ENCODE results near the gene PRR33. TPM values are rescaled to one million over a fixed set of nuclear protein-coding genes. Genes with fewer than 3 reads are reported as not detected.
A peak's percentile ranks its signal among the peaks of the same experiment; 100 is the strongest.

Gene PRR33
- total and polyA plus RNA-seq, 2 experiments from 2014 or later, result 0.29 TPM; not detected in 1

DNA sequence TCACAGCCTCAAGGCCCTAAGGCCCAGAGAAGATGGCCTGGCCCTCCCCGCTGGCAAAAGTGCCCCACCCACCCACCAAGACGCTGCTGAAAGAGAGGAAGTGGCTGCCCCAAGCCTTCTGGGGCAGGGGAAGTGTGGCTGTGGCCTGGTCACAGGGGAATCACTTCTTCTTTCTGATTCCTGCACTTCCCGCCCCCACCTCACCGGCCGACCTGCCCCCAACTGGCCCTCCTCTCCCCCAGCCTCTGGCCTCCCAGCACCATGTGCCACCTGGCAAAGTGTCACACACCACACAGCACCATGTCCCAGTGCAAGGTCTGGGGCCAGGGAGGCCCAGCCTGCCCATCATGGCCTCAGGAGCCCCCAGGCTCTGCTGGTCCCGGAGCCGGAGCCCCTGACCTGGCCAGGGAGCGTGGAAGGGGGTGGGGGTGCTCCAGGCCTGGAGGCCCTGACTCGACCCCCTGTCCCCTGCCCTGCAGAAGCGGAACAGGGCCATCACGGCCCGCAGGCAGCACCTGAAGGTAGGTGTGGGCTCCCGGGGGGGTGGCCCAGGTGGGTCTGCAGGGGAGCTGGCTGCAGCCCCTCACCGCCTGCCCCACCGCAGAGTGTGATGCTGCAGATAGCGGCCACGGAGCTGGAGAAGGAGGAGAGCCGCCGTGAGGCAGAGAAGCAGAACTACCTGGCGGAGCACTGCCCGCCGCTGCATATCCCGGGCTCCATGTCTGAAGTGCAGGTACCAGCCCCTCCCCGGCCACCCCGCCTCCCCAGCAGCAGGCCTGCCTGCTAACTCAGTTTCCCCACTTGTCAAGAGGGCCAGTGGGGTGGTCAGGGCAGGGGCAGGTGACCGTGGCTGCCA lies 51.5 kb downstream of the PRR33 start:
- no peak for DNase-seq (ENCODE audit: low spot score)
- Histone ChIP-seq H3K4me3 (no peak overlapping the region), H4K20me1 (ENCODE audit: insufficient read depth, poor library complexity, severe bottlenecking) (no peaks in the 10 kb centered on the region), H3K36me3 (replicated peaks; ENCODE audit: insufficient read depth, low read depth) (no peaks in the 10 kb centered on the region), H3K27me3 (no peaks in the 10 kb centered on the region), H3K9me2 (replicated peaks; ENCODE audit: insufficient read depth) (no peaks in the 10 kb centered on the region), H3K79me2 (no peaks in the 10 kb centered on the region), H3K4me1 (ENCODE audit: insufficient read depth) (peaks cover 23% of the 10 kb centered on the region), H3K27ac (no peak overlapping the region), H3K4me2 (no peak overlapping the region), H2AFZ (no peak overlapping the region), H3K9me3 (ENCODE audit: low read depth) (no peaks in the 10 kb centered on the region)
- 93% methylated on average over 22 of the region's 26 CpGs for WGBS (ENCODE audit: low lambda C conversion rate, missing lambda C conversion rate)
- TF ChIP-seq EZH2phosphoT487 (IDR thresholded peaks at IDR 0.05; ENCODE audit: low read depth, severe bottlenecking, unreplicated experiment), result no peak
- no peak for TF ChIP-seq EZH2 (IDR thresholded peaks at IDR 0.05; ENCODE audit: borderline replicate concordance)
- TF ChIP-seq, protein P1, sequence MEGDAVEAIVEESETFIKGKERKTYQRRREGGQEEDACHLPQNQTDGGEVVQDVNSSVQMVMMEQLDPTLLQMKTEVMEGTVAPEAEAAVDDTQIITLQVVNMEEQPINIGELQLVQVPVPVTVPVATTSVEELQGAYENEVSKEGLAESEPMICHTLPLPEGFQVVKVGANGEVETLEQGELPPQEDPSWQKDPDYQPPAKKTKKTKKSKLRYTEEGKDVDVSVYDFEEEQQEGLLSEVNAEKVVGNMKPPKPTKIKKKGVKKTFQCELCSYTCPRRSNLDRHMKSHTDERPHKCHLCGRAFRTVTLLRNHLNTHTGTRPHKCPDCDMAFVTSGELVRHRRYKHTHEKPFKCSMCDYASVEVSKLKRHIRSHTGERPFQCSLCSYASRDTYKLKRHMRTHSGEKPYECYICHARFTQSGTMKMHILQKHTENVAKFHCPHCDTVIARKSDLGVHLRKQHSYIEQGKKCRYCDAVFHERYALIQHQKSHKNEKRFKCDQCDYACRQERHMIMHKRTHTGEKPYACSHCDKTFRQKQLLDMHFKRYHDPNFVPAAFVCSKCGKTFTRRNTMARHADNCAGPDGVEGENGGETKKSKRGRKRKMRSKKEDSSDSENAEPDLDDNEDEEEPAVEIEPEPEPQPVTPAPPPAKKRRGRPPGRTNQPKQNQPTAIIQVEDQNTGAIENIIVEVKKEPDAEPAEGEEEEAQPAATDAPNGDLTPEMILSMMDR (IDR thresholded peaks at IDR 0.05; ENCODE audit: poor library complexity), result no peak

DNA sequence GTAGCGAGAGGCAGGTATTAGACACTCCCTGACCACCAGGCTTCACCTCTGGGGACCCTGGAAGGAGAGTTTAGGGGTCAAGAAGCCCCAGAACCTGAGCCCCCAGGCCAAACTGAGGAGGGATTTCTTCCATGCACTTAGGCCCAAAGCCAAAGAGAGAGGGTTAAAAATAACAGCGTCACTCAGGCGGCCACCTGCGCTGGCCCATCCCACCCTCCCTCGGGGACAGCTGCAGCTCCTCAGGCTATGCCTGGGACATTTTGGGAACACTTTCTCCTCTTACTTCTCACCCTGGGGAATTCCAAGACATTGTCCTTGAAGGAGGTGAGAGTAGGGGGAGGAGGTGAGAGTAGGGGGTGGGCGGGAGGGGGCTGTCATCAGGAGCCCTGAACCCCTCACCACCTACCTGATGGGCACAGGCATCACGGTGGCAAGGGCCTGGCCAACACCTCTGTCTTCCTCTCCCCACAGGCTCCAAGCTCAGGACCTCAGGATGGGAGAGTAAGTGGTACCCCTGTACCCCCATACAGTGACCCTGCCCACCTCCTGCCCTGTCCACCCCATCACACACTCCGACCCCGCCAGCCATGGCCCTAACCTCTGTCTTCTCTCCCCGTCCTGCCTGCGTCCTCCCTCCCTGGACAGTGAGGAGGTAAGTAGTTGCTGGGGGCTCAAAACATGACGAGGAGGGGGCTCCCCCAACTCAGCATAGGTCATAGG lies 52.3 kb downstream of the PRR33 start:
- H3K27ac ChIP-seq, result no peak overlapping the region

DNA sequence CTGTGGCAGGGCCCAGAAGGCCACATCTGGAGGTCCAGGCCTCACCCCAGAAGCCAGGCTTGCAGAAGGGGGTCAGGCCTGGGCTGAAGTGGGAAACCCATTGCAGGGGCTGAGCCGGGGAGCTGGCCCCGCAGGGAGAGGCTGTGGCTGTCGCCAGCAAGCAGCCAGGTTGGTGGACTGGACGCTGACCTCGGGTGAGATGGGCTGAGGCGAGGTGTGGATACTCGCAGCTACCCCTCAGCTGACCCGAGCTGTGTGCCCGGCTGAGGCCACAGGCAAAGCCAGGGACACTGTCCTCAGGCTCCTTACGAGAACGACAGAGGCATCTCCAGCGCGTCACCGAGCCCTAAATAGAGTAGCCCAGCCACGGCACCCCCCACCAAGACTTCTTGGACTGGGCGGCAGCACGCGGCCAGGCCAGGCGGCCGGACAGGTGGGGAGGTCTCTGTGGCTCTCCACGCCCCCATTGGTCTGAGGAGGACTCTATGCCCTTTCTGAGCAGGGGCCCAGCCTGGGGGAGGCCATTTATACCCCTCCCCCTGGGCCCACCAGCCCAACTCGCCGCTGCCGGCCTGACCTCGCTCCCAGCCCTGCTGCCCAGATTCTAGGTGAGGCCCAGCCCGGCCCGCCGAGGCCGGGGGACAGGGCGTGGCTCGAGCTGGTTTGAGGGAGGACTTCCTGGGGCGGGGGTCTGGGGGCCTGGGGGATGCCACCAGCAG lies 53.1 kb downstream of the PRR33 start, which contains the start of gene TNNI2:
Gene TNNI2 (plus strand): TSS at position 556 of the 719 bp plus-strand sequence. CDS start 716 bp downstream, outside the sequence.
- no peak for DNase-seq (ENCODE audit: low spot score)
- Histone ChIP-seq H3K9me3 (ENCODE audit: low read depth) (no peaks in the 10 kb centered on the region), H4K20me1 (ENCODE audit: insufficient read depth, poor library complexity, severe bottlenecking) (no peaks in the 10 kb centered on the region), H3K4me3 (no peak within 1 kb of the TSS), H2AFZ (no peak within 1 kb of the TSS), H3K36me3 (replicated peaks; ENCODE audit: insufficient read depth, low read depth) (no peaks in the 10 kb centered on the region), H3K9me2 (replicated peaks; ENCODE audit: insufficient read depth) (no peaks in the 10 kb centered on the region), H3K79me2 (no peaks in the 10 kb centered on the region), H3K27ac (peak within 1 kb of the TSS; percentile 55), H3K4me2 (peak within 1 kb of the TSS; percentile 6), H3K4me1 (ENCODE audit: insufficient read depth) (peaks cover 26% of the 10 kb centered on the region), H3K27me3 (no peaks in the 10 kb centered on the region)
- WGBS (ENCODE audit: low lambda C conversion rate, missing lambda C conversion rate), result 91% methylated on average over 29 of the region's 32 CpGs
- TF ChIP-seq EZH2phosphoT487 (IDR thresholded peaks at IDR 0.05; ENCODE audit: low read depth, severe bottlenecking, unreplicated experiment) (no peak), EZH2 (IDR thresholded peaks at IDR 0.05; ENCODE audit: borderline replicate concordance) (no peak)
- TF ChIP-seq, protein P1 (IDR thresholded peaks at IDR 0.05; ENCODE audit: poor library complexity), result no peak

More for the DNA sequence above, 52.3 kb downstream of the PRR33 start:
- DNase-seq (ENCODE audit: low spot score), result no peak
- Histone ChIP-seq H3K79me2 (no peaks in the 10 kb centered on the region), H3K4me1 (ENCODE audit: insufficient read depth) (peaks cover 23% of the 10 kb centered on the region), H4K20me1 (ENCODE audit: insufficient read depth, poor library complexity, severe bottlenecking) (no peaks in the 10 kb centered on the region), H3K9me3 (ENCODE audit: low read depth) (no peaks in the 10 kb centered on the region), H3K27me3 (no peaks in the 10 kb centered on the region), H3K36me3 (replicated peaks; ENCODE audit: insufficient read depth, low read depth) (no peaks in the 10 kb centered on the region), H2AFZ (no peak overlapping the region), H3K4me3 (no peak overlapping the region), H3K4me2 (no peak overlapping the region), H3K9me2 (replicated peaks; ENCODE audit: insufficient read depth) (no peaks in the 10 kb centered on the region)
- 83% methylated on average over 10 of the region's 12 CpGs for WGBS (ENCODE audit: low lambda C conversion rate, missing lambda C conversion rate)
- TF ChIP-seq, protein P1 (IDR thresholded peaks at IDR 0.05; ENCODE audit: poor library complexity), result no peak
- no peak for TF ChIP-seq EZH2phosphoT487 (IDR thresholded peaks at IDR 0.05; ENCODE audit: low read depth, severe bottlenecking, unreplicated experiment)
- no peak for TF ChIP-seq EZH2 (IDR thresholded peaks at IDR 0.05; ENCODE audit: borderline replicate concordance)

Small RNA genes lying within 50 kb of the gene (microRNA-seq; reads per million reads assigned to microRNA genes)
- gene MIR4298 (not detected), gene MIR7847 (not detected)

Small RNA genes lying within 50 kb of the gene (small RNA-seq; reads per million reads assigned to genes)
- gene AC051649.1, result not detected
- not detected for gene MIR4298

Other genes with a start within 250 kb of the PRR33 start
- not detected in 2 replicates for gene KRTAP5-6, start 194.7 kb downstream of the PRR33 start, total RNA-seq
- gene KRTAP5-6, start 194.7 kb downstream of the PRR33 start, polyA plus RNA-seq, result not detected in 2 replicates
- gene IFITM10, start 141.3 kb downstream of the PRR33 start, total RNA-seq, result 1.1 and 1.4 TPM in 2 replicates
- gene IFITM10, start 141.3 kb downstream of the PRR33 start, polyA plus RNA-seq, result 0.89 and 1.9 TPM in 2 replicates
- 507 and 562 TPM in 2 replicates for gene CTSD, start 128.0 kb downstream of the PRR33 start, total RNA-seq
- 1,181 and 1,283 TPM in 2 replicates for gene CTSD, start 128.0 kb downstream of the PRR33 start, polyA plus RNA-seq
- 2.6 and 6.3 TPM in 2 replicates for gene SYT8, start 56.9 kb downstream of the PRR33 start, total RNA-seq
- gene SYT8, start 56.9 kb downstream of the PRR33 start, polyA plus RNA-seq, result 29.2 and 42.1 TPM in 2 replicates
- gene TNNI2, start 52.9 kb downstream of the PRR33 start, total RNA-seq, result 0.73 and 2.4 TPM in 2 replicates
- gene TNNI2, start 52.9 kb downstream of the PRR33 start, polyA plus RNA-seq, result 5.5 and 10.9 TPM in 2 replicates
- 27.1 and 29.9 TPM in 2 replicates for gene LSP1, start 38.8 kb downstream of the PRR33 start, total RNA-seq
- 41.4 and 47.0 TPM in 2 replicates for gene LSP1, start 38.8 kb downstream of the PRR33 start, polyA plus RNA-seq
- gene TNNT3, start 27.8 kb upstream of the PRR33 start, total RNA-seq, result 19.2 and 20.6 TPM in 2 replicates
- gene TNNT3, start 27.8 kb upstream of the PRR33 start, polyA plus RNA-seq, result 29.9 and 41.4 TPM in 2 replicates
- gene MRPL23, start 55.4 kb upstream of the PRR33 start, total RNA-seq, result 54.0 and 75.2 TPM in 2 replicates
- gene MRPL23, start 55.4 kb upstream of the PRR33 start, polyA plus RNA-seq, result 41.4 and 54.8 TPM in 2 replicates
- gene H19, start 105.9 kb upstream of the PRR33 start, total RNA-seq, result 12.4 and 15.8 TPM in 2 replicates
- gene H19, start 105.9 kb upstream of the PRR33 start, polyA plus RNA-seq, result 3.9 and 26.2 TPM in 2 replicates
- gene IGF2, start 247.5 kb upstream of the PRR33 start, total RNA-seq, result 1,323 and 1,507 TPM in 2 replicates
- 2,911 and 3,175 TPM in 2 replicates for gene IGF2, start 247.5 kb upstream of the PRR33 start, polyA plus RNA-seq

All from hepatocyte (in vitro differentiated cells).